GM19351 (cell line): ENCODE measurements around the gene TBC1D5.

ENCODE experiments used
- ATAC-seq: cut with Tn5 transposase; IDR thresholded peaks from one replicate; pipeline ENCODE4 v1.9.1; 2021; ENCODE audit warnings: mild to moderate bottlenecking, moderate library complexity; ENCODE audit not compliant: unreplicated experiment

The TBC1D5 gene

DNA sequence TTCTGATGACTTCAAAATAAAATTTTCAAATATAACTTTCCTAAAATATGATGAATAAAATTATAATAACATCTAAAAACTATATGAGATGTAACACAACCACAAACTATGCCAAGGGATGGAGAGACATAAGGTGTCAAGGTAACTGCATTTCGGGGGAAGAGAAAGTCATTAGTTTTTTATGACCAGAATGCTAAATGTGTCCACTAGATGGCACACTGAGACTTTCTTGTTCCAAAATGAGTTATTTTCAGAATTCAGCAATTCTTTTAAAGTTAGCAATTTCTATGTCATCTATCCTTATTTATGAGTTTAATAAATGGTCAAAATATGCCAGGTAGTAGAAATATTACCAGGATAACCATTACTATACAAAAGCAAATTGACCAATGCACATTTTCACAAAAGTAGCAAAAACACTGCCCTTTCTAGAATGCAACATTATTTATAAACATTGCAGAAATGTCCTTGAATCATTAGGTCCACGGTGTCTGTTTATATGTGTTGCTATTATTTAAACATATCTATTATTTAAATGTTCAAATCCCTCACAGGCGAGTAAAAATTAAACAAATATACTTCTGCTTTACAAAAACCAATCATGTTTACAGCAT, 483.5 kb downstream of the TBC1D5 start:
- ATAC-seq = no peak

DNA sequence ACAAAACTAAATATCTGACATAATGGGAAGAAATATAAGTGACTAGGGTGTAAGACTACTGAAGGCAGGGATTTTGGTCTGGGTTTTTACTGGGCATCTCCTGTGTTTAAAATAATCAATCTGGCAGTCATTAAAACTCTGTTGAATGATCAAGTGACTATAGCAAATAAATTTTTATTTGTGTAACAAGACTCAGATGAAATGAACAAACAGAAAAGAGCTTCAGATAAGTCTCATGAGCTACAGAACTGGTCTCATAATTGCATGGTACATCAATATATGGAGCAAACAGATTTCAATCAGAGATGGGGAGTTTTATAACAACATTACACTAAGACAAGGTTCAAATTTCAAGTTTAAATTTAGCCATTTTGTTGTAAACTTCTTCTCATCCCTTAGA, 485.2 kb downstream of the TBC1D5 start:
- ATAC-seq = no peak

DNA sequence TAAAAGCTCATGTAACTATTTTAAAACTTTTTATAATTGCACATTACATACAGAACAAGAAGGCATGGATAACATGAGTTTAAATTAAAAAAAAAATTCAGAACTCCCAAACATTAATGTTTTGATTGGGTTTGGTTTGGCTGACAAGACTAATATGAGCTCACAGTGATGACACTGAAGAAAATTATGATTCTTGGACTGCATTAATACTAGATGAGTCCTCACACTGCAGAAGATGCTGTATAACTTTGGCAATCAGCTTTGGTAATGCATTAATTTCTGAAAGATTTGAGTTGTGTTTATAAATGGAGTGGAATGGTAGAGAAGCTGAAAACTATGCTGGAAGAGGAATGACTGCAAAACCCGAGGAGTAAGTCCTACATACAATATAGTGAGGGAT, 498.8 kb downstream of the TBC1D5 start:
- no peak for ATAC-seq

DNA sequence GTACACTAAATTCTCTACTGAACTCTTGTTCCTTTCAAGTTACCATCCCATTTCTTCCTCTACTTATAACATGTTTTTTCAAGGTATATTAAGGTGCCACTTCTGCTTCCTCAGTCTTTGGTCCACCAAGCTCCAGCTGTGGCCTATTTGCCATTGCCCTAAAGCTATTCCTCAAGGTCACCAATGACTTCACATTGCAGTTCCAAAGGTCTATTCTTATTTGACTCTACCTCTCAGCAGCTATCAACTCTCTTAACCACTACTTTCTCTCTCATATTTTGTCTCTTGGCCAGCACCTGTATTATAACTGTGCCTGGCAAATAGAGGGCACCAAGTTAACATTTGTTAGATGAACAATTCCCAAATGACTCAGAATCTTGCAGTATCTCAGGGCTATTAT, 503.0 kb downstream of the TBC1D5 start:
- no peak for ATAC-seq

DNA sequence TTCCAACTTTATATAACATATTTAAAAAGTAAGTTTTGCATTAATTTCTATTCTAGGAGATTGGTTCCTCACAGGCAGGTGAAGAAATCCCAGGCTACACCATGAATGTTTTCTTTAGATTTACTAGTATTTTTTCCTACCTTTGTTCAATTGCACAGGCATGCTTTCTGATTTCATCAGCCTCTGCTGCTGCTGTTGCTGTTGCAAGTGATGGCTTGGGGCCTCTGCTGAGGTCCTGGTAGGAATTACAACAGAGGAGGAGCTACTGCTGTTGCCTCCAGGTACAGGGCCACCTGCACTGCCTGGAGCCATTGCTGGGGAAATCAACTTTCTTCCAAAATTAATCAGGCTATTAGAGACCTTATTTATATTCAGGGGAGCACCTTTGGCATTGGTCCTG, 504.4 kb downstream of the TBC1D5 start:
- no peak for ATAC-seq

DNA sequence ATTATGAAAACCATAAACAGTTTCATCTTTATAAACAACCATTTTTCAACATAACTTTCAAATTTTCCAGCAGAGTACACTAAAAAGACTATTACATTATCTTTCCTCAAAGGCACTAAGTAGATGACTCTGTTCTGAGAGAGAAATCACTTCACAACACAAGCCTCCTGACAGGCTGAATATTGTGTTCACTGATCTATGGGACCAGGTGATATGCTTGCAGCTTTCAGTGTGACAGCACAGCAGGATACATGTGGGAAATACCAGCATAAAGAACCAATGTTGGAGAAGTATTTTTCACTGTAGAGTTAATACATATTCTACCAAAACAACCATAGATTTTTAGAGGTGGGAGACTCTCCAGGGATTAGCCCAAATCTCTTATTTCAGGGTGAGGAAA, 507.1 kb downstream of the TBC1D5 start:
- no peak for ATAC-seq

DNA sequence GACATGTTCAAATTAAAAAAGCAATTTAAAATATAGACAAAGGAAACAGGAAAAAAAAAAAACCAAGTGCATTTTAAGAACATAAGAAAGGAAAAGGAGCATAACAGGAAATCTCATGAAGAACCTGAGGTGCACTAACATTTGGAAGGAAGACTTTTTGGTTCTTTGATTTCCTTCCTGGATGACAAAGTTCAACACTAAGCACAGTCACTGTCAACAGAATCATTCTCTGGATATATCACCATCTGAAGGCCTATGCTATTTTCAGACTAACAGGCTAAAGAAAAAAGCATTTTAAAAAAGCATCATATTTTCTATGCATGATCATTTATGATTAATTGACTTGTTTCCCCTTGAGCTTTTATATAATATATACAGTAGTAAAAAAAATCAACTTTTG, 508.0 kb downstream of the TBC1D5 start:
- no peak for ATAC-seq

DNA sequence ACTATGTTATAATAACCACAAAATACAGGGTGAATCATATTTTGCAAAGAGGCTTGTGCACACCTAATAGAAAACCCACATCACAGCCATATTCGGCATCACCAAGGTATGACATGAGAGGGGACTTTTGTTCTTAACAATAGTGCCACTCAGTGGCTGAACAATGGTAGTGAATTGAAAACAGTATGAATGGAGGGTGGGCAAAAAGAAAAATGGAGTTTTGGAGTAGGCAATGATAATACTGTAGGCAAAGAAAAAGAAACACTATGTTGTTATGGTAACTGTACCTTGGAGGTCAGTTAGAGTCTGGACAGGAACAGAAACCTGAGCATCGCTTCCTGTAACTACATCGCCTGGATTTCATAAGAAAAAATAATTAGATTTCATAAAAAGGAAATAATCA, 509.0 kb downstream of the TBC1D5 start:
- ATAC-seq = peak; percentile 94

DNA sequence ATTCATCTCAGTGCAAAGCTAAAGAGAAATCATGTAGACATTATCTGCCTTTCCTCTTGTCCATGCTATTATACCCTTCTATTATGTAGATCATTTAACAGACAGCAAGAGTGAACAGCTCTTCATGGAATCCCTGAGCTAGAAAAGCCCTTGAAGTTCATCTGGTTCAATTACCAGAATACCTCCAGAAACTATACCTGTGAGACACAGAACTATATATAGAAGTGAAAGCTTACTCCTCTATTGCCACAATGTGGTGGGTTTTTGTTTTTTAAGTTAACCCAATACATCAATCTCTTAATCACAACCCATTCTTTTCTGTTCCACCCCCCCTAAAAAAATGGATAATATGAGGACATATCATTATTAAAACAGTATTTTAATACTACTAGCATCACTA, 510.0 kb downstream of the TBC1D5 start:
- peak; percentile 62 for ATAC-seq

DNA sequence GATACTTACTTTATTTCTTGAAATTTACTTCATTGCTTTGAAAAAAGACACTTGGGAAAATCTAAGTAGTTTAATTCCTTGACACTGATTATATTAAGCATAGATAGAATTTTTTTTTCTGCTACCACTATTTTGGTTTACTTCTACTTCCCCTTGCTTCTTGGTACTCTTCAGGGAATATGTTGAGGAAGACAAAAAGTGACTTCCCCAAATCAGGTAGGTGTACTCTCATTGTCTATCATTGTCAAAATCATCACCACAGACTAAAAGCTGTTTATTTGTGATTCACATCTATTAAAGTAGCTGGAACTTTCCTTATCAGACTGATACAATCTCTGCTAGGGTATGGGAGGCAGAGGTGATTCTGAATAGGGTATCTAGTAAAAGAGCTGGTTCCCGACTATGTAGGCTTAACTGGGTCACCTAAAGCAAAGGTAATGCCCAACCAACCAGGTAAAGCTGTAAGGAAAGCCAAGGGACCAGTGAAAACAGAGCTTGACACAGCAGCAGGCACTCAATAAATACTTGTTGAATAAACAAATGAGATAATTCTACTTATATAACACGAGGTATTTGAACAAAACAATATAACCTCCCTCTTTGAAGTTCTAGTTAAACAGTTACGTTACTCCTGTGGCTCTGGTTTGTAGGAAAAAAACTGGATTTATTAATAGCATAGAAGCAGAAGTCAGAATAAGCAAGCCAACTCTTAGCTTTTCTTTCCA, 510.7 kb downstream of the TBC1D5 start:
- ATAC-seq = no peak

DNA sequence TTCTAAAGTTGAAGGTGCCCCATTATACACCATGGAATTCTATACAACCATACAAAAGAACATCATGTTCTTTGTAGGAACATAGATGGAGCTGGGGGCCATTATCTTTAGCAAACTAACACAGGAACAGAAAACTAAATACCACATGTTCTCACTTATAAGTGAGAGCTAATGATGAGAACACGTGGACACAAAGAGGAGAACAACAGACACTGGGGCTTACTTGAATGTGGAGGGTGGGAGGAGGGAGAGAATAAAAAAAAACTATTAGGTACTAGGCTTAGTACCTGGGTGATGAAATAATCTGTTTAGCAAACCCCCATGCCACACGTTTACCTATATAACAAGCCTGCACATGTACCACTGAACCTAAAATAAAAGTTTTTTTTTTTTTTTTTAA, 515.0 kb downstream of the TBC1D5 start:
- no peak for ATAC-seq

DNA sequence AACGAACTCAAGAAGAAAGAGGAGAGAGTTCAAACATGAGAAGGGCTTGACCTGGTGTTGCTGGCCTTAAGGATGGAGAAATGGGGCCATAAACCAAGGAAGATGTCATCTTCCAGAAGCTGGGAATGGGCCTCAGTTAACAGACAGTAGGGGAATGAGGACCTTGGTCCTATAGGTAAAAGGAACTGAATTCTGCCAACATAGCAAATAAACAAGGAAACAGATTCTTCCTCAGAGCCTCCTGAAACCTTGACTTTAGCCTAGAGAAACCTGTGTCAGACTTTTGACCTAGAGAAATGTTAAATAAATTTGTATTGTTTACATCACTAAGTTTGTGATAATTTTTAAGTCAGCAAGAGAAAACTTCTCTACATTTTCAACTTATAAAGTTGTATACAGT, 520.9 kb downstream of the TBC1D5 start:
- no peak for ATAC-seq

DNA sequence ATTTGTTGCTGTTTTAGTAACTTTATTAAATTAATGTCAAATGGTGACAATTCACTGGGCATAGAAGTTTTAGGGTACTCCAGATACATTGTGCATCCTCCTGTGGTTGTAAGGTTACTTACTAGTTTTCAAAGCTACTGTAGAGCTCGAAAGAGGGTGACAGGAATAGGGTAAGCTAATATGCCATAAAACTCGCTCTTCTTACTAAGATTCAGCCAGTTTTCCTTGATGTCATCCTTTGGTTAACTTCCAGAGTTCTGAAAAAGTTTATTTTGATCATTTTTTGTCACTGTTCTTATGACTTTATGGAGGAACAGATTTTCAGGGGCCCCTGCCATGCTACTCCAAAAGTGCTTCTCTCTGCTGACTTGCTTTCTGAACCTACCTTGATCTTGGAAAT, 522.8 kb downstream of the TBC1D5 start:
- ATAC-seq = no peak

DNA sequence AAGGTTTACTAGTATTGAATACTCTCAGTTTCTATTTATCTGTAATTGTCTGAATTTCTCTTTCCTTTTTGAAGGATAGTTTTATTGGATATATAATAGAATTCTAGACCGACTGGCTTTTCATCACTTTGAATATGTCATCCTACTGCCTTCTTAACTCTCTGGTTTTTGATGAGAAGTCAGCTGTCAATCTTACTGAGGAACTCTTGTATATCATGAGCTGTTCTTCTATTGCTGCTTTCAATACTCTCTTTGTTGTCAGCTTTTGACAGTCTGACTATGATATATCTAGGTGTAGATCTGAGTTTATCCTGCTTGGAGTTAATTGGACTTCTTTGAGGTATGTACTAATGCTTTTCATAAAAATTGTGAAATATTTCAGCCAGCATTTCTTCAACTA, 523.8 kb downstream of the TBC1D5 start:
- no peak for ATAC-seq

DNA sequence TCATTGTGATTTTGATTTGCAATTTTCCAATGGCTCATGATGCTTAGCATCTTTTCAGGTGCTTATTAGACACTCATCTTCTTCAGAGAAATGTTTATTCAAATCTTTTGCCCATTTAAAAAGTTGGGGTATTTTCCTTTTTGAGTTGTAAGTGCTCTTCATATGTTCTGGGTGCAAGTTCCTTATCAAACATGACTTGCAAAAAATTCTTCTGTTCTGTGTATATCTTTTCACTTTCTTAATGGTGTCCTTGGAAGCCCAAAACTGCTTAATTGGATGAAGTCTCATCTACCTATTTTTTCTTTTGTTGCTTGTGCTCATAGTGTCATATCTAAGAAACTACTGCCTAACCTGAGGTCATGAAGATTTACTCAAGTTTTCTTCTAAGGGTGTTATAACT, 524.8 kb downstream of the TBC1D5 start:
- ATAC-seq = no peak

DNA sequence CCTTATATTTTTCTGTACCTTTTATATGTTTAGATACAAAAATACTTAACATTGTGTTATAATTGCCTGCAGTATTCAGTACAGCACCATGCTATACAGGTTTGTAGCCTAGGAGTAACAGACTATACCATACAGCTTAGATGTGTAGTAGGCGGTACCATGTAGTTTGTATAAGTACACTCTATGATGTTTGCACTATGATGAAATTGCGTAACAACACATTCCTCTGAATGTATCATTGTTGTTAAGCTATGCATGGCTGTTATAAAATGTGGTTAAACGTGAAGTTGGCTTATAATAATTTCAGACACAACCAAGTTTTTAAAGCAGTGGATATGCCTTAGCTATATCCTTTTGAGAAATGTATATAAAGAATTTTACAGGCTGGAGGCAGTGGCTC, 529.3 kb downstream of the TBC1D5 start:
- ATAC-seq = no peak

DNA sequence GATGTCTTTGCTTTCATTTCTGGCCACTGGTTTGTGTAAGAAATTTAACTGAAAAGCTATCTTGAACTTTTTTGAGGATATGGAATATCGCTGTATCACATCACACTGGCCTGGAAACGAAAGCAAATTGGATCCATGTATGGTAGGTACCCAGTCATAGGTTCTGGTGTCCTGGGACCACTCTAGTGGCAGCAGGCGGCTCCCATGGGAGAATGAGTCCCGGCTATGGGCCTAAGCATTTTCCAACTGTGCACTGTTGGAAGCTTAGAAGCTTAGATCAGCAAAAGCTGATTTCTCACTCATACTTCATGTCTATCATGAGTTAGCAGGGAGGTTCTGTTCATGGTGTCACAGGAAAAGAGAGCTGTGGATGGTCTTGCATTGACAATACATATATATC, 534.5 kb downstream of the TBC1D5 start:
- no peak for ATAC-seq

DNA sequence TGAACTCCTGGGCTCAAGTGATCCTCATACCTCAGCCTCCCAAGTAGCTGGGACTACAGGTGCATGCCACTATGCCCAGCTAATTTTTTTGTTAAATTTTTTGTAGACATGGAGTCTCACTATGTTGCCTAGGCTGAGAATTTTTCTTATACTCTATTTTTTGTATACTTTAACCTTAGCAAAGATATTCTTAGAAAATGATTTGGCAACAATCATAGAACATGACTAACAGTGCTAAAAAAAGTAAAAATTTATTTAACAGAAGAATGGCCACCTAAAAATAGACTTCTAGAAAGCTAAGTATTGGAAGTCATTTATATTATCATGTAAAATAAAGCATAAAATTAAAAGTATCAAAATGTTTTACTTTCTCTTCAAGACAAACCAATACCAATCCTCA, 535.4 kb downstream of the TBC1D5 start:
- ATAC-seq = no peak

DNA sequence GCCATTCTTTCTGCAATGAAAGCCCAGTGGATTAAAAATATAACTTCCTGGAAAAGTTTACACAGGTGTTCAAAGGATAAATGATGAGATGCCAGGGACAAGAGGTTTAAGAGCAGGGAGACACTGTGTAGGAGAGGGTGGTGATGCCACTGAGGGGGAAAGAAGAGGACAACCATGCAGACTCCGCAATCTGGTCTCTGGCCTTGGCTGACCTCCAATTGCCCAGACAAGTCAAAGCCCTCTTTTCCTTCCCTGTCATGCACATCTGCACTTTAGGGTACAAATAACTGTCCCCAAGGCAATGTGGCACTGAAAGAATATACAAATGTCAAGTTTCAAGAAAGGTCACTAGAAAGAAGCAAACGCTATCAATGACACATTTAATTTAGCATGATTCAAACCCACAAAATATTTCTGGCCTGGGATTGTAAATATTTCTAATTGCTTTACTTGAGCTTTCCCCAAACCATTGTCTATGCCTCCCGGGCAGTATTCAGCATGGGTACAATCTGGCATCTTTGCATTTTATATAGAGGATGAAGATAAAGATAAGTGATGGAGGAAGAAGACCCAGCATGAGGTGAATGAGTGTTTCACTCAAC, 538.3 kb downstream of the TBC1D5 start:
- ATAC-seq = no peak

DNA sequence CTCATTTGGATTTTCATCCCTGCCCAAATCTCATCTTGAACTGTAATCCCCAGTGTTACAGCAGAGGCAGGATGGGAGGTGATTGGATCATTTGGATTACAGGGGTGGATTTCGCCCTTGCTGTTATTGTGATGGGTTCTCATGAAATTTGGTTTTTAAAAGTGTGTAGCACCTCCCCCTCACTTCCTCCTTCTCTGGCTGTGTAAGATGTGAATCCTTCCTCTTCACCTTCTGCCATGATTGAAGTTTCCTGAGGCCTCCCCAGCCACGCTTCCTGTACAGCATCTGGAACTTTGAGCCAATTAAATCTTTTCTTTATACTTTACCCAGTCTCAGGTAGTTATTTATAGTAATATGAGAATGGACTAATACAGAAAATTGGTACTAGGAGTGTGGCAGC, 540.9 kb downstream of the TBC1D5 start:
- no peak for ATAC-seq

DNA sequence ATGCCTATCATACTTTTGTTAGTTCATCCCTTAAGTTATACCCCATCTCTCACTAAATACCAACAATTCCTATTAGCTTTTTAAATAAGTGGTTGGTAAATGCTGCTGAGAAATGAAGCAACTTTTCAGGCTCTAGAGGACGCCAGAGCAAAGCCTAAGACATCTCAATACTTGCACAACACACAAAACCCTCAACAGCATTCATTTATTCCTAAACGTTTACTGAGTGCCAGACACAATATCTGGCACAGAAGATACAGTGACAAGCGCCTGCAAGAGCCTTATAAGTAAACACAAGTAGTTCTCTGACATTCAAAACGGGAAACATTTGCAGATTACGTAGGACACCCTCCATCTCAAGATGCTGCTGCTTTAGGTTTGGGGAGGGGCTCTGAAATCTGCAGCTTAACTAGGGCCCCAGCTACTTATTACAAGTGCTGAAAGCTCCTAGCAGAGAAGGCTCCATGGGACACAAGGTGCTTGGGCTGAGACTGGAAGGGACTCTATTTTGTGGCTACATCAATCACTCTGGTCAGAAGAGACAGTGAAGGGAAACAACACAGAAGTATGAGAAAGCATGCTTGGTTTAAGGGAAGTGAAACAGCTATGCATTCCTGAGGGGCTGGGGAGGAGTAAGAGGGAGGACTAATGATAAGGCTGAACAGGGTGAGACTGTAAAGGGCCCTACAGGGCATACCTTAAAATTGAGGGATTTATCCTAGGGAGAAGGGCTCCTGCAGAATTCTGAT, 546.4 kb downstream of the TBC1D5 start:
- peak; percentile 86 for ATAC-seq

DNA sequence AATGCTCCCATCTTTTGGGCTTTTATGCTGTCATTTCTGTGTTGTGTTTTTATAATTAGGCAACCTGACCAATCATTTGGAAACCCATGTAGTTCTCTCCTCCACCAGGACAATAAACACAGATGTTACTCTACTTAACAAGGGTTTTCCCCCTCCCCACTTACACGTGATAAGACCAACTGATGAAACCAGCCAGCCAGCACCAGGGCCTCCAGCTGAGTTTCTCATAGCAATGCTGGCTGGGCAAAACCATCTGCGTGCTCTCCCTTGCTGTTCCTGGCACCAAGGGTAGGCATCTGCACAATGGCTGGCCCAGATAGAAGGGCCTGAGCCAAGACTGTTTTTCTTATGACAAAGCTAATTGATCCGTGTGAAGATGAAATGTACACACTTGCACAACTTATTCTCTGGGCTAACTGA, 547.2 kb downstream of the TBC1D5 start:
- ATAC-seq = peak; percentile 93
